ENCODE measurements around the gene PLN.

The PLN gene

DNA sequence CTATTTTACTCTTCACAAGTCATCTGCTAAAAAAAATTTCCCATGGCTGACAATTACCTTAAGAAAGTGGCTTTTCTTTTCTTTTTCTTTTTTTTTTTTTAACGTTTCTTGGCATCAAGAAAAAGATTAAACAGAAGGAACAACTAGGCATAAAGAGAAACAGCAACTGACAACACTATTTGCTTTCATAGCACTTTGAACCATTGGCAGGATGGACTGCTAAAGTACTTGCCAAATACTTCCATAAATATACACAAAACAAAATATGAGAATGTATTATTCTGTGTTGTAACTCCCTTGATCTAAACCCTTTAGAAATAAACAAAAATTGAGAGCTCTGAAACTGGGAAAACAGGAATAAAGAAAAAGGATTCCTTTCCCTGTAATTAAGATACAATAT lies 20.0 kb upstream of the PLN start:
- Histone ChIP-seq H3K9me3 (ENCODE audit: insufficient read depth, low read length, severe bottlenecking) (no peaks in the 10 kb centered on the region), H3K27ac (ENCODE audit: low read length) (no peak overlapping the region), H3K4me3 (ENCODE audit: low read depth in 1 of 2, low read length in 2 of 2) (no peak overlapping the region), H4K20me1 (ENCODE audit: insufficient read depth, low read length) (0 out of 2 replicates have a peak, but pooled peaks cover 4% of the 10 kb centered on the region), H3K9ac (ENCODE audit: low read depth, low read length) (no peak overlapping the region), H3K27me3 (ENCODE audit: insufficient read depth, low read length, poor library complexity) (no peaks in the 10 kb centered on the region), H3K36me3 (ENCODE audit: insufficient read depth, low read length) (peaks cover 7% of the 10 kb centered on the region), H3K4me2 (ENCODE audit: insufficient read depth, low read length) (no peak overlapping the region), H3K79me2 (ENCODE audit: insufficient read depth, low read length) (peaks cover 77% of the 10 kb centered on the region), H3K4me1 (ENCODE audit: insufficient read depth, low read length) (no peaks in the 10 kb centered on the region), H2AFZ (ENCODE audit: low read depth, low read length) (no peak overlapping the region)
- DNase-seq, result no peak
- no peak for TF ChIP-seq EZH2 (IDR thresholded peaks at IDR 0.05; ENCODE audit: borderline replicate concordance, low read depth, low read length, severe bottlenecking)
- TF ChIP-seq, protein P1, sequence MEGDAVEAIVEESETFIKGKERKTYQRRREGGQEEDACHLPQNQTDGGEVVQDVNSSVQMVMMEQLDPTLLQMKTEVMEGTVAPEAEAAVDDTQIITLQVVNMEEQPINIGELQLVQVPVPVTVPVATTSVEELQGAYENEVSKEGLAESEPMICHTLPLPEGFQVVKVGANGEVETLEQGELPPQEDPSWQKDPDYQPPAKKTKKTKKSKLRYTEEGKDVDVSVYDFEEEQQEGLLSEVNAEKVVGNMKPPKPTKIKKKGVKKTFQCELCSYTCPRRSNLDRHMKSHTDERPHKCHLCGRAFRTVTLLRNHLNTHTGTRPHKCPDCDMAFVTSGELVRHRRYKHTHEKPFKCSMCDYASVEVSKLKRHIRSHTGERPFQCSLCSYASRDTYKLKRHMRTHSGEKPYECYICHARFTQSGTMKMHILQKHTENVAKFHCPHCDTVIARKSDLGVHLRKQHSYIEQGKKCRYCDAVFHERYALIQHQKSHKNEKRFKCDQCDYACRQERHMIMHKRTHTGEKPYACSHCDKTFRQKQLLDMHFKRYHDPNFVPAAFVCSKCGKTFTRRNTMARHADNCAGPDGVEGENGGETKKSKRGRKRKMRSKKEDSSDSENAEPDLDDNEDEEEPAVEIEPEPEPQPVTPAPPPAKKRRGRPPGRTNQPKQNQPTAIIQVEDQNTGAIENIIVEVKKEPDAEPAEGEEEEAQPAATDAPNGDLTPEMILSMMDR (IDR thresholded peaks at IDR 0.05; ENCODE audit: borderline replicate concordance, extremely low read depth, low read length, poor library complexity, severe bottlenecking), result no peak
- ATAC-seq (ENCODE audit: insufficient read depth, low read depth), result no peak

DNA sequence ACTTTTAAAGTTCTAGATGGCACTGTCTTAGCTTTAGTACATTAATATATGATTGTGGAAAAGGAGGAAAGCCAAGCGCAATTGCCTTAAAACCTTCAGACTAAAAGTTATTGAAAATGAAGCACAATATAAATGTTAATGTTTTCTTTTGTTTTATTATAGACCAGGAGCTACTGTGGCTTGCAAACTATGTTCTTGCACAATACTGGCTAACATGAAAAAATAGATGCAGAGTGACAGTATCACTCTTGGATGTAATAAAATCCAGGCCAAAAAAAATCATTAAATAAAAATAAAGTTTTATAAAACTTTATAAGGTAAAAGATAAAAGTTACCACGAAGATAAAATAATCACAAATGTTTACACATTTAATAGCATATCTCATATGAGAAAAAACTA lies 18.3 kb upstream of the PLN start:
- Histone ChIP-seq H3K4me1 (ENCODE audit: insufficient read depth, low read length) (no peaks in the 10 kb centered on the region), H3K27ac (ENCODE audit: low read length) (no peak overlapping the region), H3K9ac (ENCODE audit: low read depth, low read length) (no peak overlapping the region), H3K4me2 (ENCODE audit: insufficient read depth, low read length) (no peak overlapping the region), H3K27me3 (ENCODE audit: insufficient read depth, low read length, poor library complexity) (no peaks in the 10 kb centered on the region), H3K36me3 (ENCODE audit: insufficient read depth, low read length) (peaks cover under 1% of the 10 kb centered on the region; the same call in 1 of the 2 replicates), H3K9me3 (ENCODE audit: insufficient read depth, low read length, severe bottlenecking) (no peaks in the 10 kb centered on the region), H3K79me2 (ENCODE audit: insufficient read depth, low read length) (peaks cover 74% of the 10 kb centered on the region), H4K20me1 (ENCODE audit: insufficient read depth, low read length) (0 out of 2 replicates have a peak, but pooled peaks cover 4% of the 10 kb centered on the region), H2AFZ (ENCODE audit: low read depth, low read length) (no peak overlapping the region), H3K4me3 (ENCODE audit: low read depth in 1 of 2, low read length in 2 of 2) (no peak overlapping the region)
- DNase-seq, result no peak
- no peak for ATAC-seq (ENCODE audit: insufficient read depth, low read depth)
- TF ChIP-seq EZH2 (IDR thresholded peaks at IDR 0.05; ENCODE audit: borderline replicate concordance, low read depth, low read length, severe bottlenecking), result no peak

DNA sequence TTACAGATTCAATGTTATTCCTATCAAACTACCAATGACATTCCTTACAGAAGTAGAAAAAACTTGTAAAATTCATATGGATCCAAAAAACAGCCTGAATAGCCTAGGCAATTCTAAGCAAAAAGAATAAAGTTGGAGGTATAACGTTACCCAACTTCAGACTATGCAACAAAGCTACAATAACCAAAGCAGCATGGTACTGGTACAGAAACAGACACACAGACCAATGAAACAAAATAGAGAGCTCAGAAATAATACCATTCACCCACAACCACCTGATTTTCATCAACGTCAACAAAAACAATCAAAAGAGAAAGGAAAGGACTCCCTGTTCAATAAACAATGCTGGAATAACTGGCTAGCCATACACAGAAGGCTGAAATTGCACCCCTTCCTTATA lies 17.2 kb upstream of the PLN start:
- TF ChIP-seq EZH2 (IDR thresholded peaks at IDR 0.05; ENCODE audit: borderline replicate concordance, low read depth, low read length, severe bottlenecking), result no peak
- TF ChIP-seq, protein P1 (IDR thresholded peaks at IDR 0.05; ENCODE audit: borderline replicate concordance, extremely low read depth, low read length, poor library complexity, severe bottlenecking), result no peak
- ATAC-seq (ENCODE audit: insufficient read depth, low read depth), result no peak
- Histone ChIP-seq H2AFZ (ENCODE audit: low read depth, low read length) (no peak overlapping the region), H3K4me3 (ENCODE audit: low read depth in 1 of 2, low read length in 2 of 2) (no peak overlapping the region), H3K9ac (ENCODE audit: low read depth, low read length) (no peak overlapping the region), H3K36me3 (ENCODE audit: insufficient read depth, low read length) (no peaks in the 10 kb centered on the region), H4K20me1 (ENCODE audit: insufficient read depth, low read length) (0 out of 2 replicates have a peak, but pooled peaks cover 4% of the 10 kb centered on the region), H3K4me2 (ENCODE audit: insufficient read depth, low read length) (no peak overlapping the region), H3K79me2 (ENCODE audit: insufficient read depth, low read length) (peaks cover 71% of the 10 kb centered on the region), H3K27me3 (ENCODE audit: insufficient read depth, low read length, poor library complexity) (no peaks in the 10 kb centered on the region), H3K4me1 (ENCODE audit: insufficient read depth, low read length) (no peaks in the 10 kb centered on the region), H3K9me3 (ENCODE audit: insufficient read depth, low read length, severe bottlenecking) (no peaks in the 10 kb centered on the region), H3K27ac (ENCODE audit: low read length) (no peak overlapping the region)
- no peak for DNase-seq

DNA sequence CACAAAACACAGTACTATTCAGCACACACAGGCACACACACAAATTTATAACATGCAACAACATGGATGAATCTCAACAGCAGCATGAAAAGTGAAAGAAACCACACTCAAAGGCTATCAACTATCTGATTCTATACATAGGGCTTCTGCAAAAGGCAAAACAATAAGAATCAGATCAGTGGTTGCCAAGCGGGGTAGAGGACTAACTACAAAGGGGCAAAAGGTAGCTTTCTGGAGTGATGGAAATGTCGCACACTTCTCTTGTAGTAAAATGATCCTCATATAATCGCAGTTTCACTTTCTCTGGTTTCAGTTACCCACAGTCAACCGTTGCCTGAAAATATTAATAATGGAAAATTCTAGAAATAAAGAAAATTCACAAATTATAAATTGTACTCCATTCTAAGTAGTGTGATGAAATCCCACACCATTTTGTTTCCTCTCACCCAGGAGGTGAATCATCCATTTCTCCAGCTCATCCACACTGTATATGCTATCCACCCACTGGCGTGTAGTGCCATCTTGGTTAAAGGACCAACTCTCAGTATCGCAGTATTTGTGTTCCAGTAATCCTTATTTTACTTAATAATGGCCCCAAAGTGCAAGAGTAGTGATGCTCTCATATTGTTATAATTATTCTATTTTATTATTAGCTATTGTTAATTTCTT lies 12.8 kb upstream of the PLN start:
- Histone ChIP-seq H4K20me1 (ENCODE audit: insufficient read depth, low read length) (peaks cover 2% of the 10 kb centered on the region; the same call in 1 of the 2 replicates), H2AFZ (ENCODE audit: low read depth, low read length) (no peak overlapping the region), H3K27ac (ENCODE audit: low read length) (no peak overlapping the region), H3K4me1 (ENCODE audit: insufficient read depth, low read length) (no peaks in the 10 kb centered on the region), H3K9me3 (ENCODE audit: insufficient read depth, low read length, severe bottlenecking) (no peaks in the 10 kb centered on the region), H3K27me3 (ENCODE audit: insufficient read depth, low read length, poor library complexity) (no peaks in the 10 kb centered on the region), H3K9ac (ENCODE audit: low read depth, low read length) (no peak overlapping the region), H3K36me3 (ENCODE audit: insufficient read depth, low read length) (peaks cover 4% of the 10 kb centered on the region; the same call in 1 of the 2 replicates), H3K4me2 (ENCODE audit: insufficient read depth, low read length) (no peak overlapping the region), H3K4me3 (ENCODE audit: low read depth in 1 of 2, low read length in 2 of 2) (no peak overlapping the region), H3K79me2 (ENCODE audit: insufficient read depth, low read length) (peaks cover 59% of the 10 kb centered on the region)
- DNase-seq (no peak), ATAC-seq (ENCODE audit: insufficient read depth, low read depth) (no peak)
- no peak for TF ChIP-seq EZH2 (IDR thresholded peaks at IDR 0.05; ENCODE audit: borderline replicate concordance, low read depth, low read length, severe bottlenecking)
- TF ChIP-seq, protein P1 (IDR thresholded peaks at IDR 0.05; ENCODE audit: borderline replicate concordance, extremely low read depth, low read length, poor library complexity, severe bottlenecking), result no peak

Measured in DND-41 (cell line).